Right renal cortex interstitium (tissue), 3 donors: ENCODE data around the gene CAVIN2. TPM values are rescaled to one million over a fixed set of nuclear protein-coding genes. Genes with fewer than 3 reads are reported as not detected.

Experiments
- DNase-seq, 3 donors: peaks; one replicate each; pipeline ENCODE4 v3.0.0-alpha.2; 2013; ENCODE audit warnings: low read depth in 3 of 3, low spot score in 2 of 3
- polyA plus RNA-seq, 3 donors: library from polyadenylated mRNA; unstranded; fragments of 120-200 nt; gene quantifications; one replicate each; pipeline ENCODE4 v1.2.1, GENCODE V29; 2013; ENCODE audit not compliant: insufficient read length in 3 of 3

The CAVIN2 gene
- polyA plus RNA-seq, 3 donors, result 39.7 to 49.2 (median 46.6) TPM

- DNase-seq, result no peak
Measured at GRCh38 chr2:191840921-191841320, 6.0 kb downstream of the CAVIN2 start.

GRCh38 chr2:191839918-191840804 lies 6.7 kb downstream of the CAVIN2 start:
- no peak for DNase-seq

- DNase-seq, result no peak
Measured at GRCh38 chr2:191838526-191838925, 8.4 kb downstream of the CAVIN2 start.

- no peak for DNase-seq
Measured at GRCh38 chr2:191836853-191837769, 9.8 kb downstream of the CAVIN2 start.

GRCh38 chr2:191836471-191836852 lies 10.4 kb downstream of the CAVIN2 start:
- DNase-seq, result no peak

GRCh38 chr2:191835539-191836350 lies 11.1 kb downstream of the CAVIN2 start:
- no peak for DNase-seq

GRCh38 chr2:191835100-191835499 lies 11.8 kb downstream of the CAVIN2 start:
- no peak for DNase-seq

- no peak for DNase-seq
Measured at GRCh38 chr2:191833356-191833755, 13.5 kb downstream of the CAVIN2 start.

- DNase-seq, result no peak
Measured at GRCh38 chr2:191832668-191833067, 14.2 kb downstream of the CAVIN2 start.

GRCh38 chr2:191831410-191831994 lies 15.4 kb downstream of the CAVIN2 start:
- no peak for DNase-seq

- DNase-seq, result no peak
Measured at GRCh38 chr2:191824398-191824797, 22.5 kb downstream of the CAVIN2 start.

- DNase-seq, result no peak
Measured at GRCh38 chr2:191821078-191821477, 25.8 kb downstream of the CAVIN2 start.

- DNase-seq, result no peak
Measured at GRCh38 chr2:191818725-191819350, 28.1 kb downstream of the CAVIN2 start.

GRCh38 chr2:191818133-191818532 lies 28.8 kb downstream of the CAVIN2 start:
- DNase-seq, result no peak

GRCh38 chr2:191815010-191815409 lies 31.9 kb downstream of the CAVIN2 start:
- no peak for DNase-seq

- DNase-seq, result no peak
Measured at GRCh38 chr2:191813943-191814342, 32.9 kb downstream of the CAVIN2 start.

- DNase-seq, result peak; percentile 59 to 71 (median 70)
Measured at GRCh38 chr2:191811807-191812602, 34.9 kb downstream of the CAVIN2 start.

GRCh38 chr2:191806396-191806795 lies 40.5 kb downstream of the CAVIN2 start:
- DNase-seq, result no peak

- DNase-seq, result no peak
Measured at GRCh38 chr2:191804766-191805165, 42.1 kb downstream of the CAVIN2 start.
